HG03520 (cell line): ENCODE data around the gene SDHB.
"Not testable (repeated sequence)": the region's sequence is repeated elsewhere in the genome, so short reads cannot be mapped to it uniquely, and the experiment has no call there.

ENCODE experiments used
- ATAC-seq: cut with Tn5 transposase; IDR thresholded peaks from one replicate; pipeline ENCODE4 v1.9.1; 2021; ENCODE audit warnings: mild to moderate bottlenecking, moderate library complexity; ENCODE audit not compliant: unreplicated experiment

The SDHB gene

GRCh38 chr1:17075470-17076255, 21.8 kb upstream of the SDHB start:
- ATAC-seq: no peak

- ATAC-seq: no peak
Observed at GRCh38 chr1:17071794-17072193, 18.0 kb upstream of the SDHB start.

GRCh38 chr1:17070163-17070525, 16.3 kb upstream of the SDHB start:
- ATAC-seq: no peak

- ATAC-seq: no peak
Observed at GRCh38 chr1:17069452-17070162, 15.8 kb upstream of the SDHB start.

GRCh38 chr1:17068789-17069188, 15.0 kb upstream of the SDHB start:
- no peak for ATAC-seq

GRCh38 chr1:17067465-17068240, 13.8 kb upstream of the SDHB start:
- no peak for ATAC-seq

GRCh38 chr1:17067069-17067426, 13.2 kb upstream of the SDHB start:
- no peak for ATAC-seq

GRCh38 chr1:17066361-17067068, 12.7 kb upstream of the SDHB start:
- ATAC-seq: no peak

- no peak for ATAC-seq
Observed at GRCh38 chr1:17065666-17066065, 11.8 kb upstream of the SDHB start.

- not testable (repeated sequence) for ATAC-seq
Observed at GRCh38 chr1:17062751-17063150, 8.9 kb upstream of the SDHB start.

- no peak for ATAC-seq
Observed at GRCh38 chr1:17061892-17062291, 8.1 kb upstream of the SDHB start.

- ATAC-seq: no peak
Observed at GRCh38 chr1:17061486-17061885, 7.7 kb upstream of the SDHB start.

- ATAC-seq: no peak
Observed at GRCh38 chr1:17060306-17060749, 6.5 kb upstream of the SDHB start.

GRCh38 chr1:17059391-17060305, 5.8 kb upstream of the SDHB start:
- ATAC-seq: no peak

GRCh38 chr1:17056551-17056950, 2.7 kb upstream of the SDHB start:
- ATAC-seq: no peak

- ATAC-seq: no peak
Observed at GRCh38 chr1:17055801-17056200, 2.0 kb upstream of the SDHB start.

- no peak for ATAC-seq
Observed at GRCh38 chr1:17053086-17053684, 647 bp downstream of the SDHB start.

GRCh38 chr1:17052641-17053040, 1.2 kb downstream of the SDHB start:
- ATAC-seq: no peak

- ATAC-seq: no peak
Observed at GRCh38 chr1:17052038-17052437, 1.8 kb downstream of the SDHB start.

- ATAC-seq: no peak
Observed at GRCh38 chr1:17047924-17048323, 5.9 kb downstream of the SDHB start.
